Kidney (tissue), 14 donors: ENCODE results near the gene IRS2. TPM values are rescaled to one million over a fixed set of nuclear protein-coding genes. Genes with fewer than 3 reads are reported as not detected.

ENCODE experiments used
- DNase-seq, 5 donors: peaks; one replicate each; pipeline ENCODE4 v3.0.0-alpha.2; 2013 to 2020
- FAIRE-seq: peaks from 2 replicates; lab custom pipeline; 2012; peaks lifted over from hg19 to GRCh38; lab: Jason Lieb, UNC
- H3K27ac ChIP-seq, 2 donors: one replicate each; pipeline ENCODE4 v1.7.0; 2013; ENCODE audit warnings: low read depth in 2 of 2, low read length in 2 of 2, inconsistent platforms in 1 of 2
- H3K27me3 ChIP-seq: one replicate; pipeline ENCODE4 v1.7.1; 2013; ENCODE audit warnings: low read length, inconsistent platforms; ENCODE audit not compliant: control insufficient read depth, insufficient read depth
- H3K36me3 ChIP-seq, 3 donors: one replicate each; pipeline versions ENCODE4 v1.7.0 to v1.7.1; 2013; ENCODE audit warnings: low read length in 3 of 3, control low read depth in 1 of 3, inconsistent platforms in 1 of 3; ENCODE audit not compliant: insufficient read depth in 3 of 3, control insufficient read depth in 2 of 3
- H3K4me1 ChIP-seq, 3 donors: one replicate each; pipeline versions ENCODE4 v1.7.0 to v1.7.1; 2013; ENCODE audit warnings: low read length in 3 of 3, inconsistent platforms in 1 of 3, low read depth in 1 of 3; ENCODE audit not compliant: control insufficient read depth in 2 of 3, insufficient read depth in 2 of 3
- H3K4me3 ChIP-seq, 3 donors: one replicate each; pipeline versions ENCODE4 v1.7.0 to v1.8.1; 2013; ENCODE audit warnings: low read length in 3 of 3, control low read depth in 1 of 3, inconsistent platforms in 1 of 3
- H3K9ac ChIP-seq, 3 donors: one replicate each; pipeline versions ENCODE4 v1.7.0 to v1.7.1; 2013; ENCODE audit warnings: low read length in 3 of 3, control low read depth in 1 of 3, inconsistent platforms in 1 of 3
- H3K9me3 ChIP-seq, 3 donors: one replicate each; pipeline versions ENCODE4 v1.7.0 to v1.7.1; 2013; ENCODE audit warnings: low read length in 3 of 3, control low read depth in 1 of 3, inconsistent platforms in 1 of 3; ENCODE audit not compliant: control insufficient read depth in 2 of 3, insufficient read depth in 1 of 3
- intact Hi-C: fragments of 100-400 bp; cut with DNase I; formaldehyde crosslinking; loops from one replicate; pipeline ENCODE4 v1.11.1; 2022
- polyA plus RNA-seq: library from polyadenylated mRNA; stranded (reverse); fragments of 350-450 nt; fragmentation: Illumina TruSeq; extraction: RNeasy Lipid Tissue Mini Kit (QIAGEN cat#74804); gene quantifications from one replicate; pipeline ENCODE4 v1.2.3, GENCODE V29; 2014; ENCODE audit warnings: low read depth, low replicate concordance; ENCODE audit not compliant: insufficient read depth
- total RNA-seq: library from RNA; stranded (reverse); fragmentation: NEBNext Ultra II Directional; extraction: Animal tissue kit (Norgen Biotek cat#: 25700); gene quantifications from one replicate; pipeline ENCODE4 v1.2.1, GENCODE V29; 2021
- TF ChIP-seq, protein P1 (sequence below): IDR thresholded peaks from 3 replicates; pipeline ENCODE4 v1.5.1; 2012; ENCODE audit warnings: mild to moderate bottlenecking, moderate library complexity, borderline replicate concordance; ENCODE audit not compliant: insufficient read depth; ENCODE audit errors: extremely low read depth
- donor health status: control.
- donor health status: control.
- donor health status: control.
- donor health status: control.
- donor health status: control.
- donor health status: DM: yes; HTN: yes; CAD: no.
- donor health status: Normal renal cell carcinoma (clear cell type).

The IRS2 gene
- total and polyA plus RNA-seq, 2 donors from 2014 or later = 2.1 to 12.9 TPM

DNA sequence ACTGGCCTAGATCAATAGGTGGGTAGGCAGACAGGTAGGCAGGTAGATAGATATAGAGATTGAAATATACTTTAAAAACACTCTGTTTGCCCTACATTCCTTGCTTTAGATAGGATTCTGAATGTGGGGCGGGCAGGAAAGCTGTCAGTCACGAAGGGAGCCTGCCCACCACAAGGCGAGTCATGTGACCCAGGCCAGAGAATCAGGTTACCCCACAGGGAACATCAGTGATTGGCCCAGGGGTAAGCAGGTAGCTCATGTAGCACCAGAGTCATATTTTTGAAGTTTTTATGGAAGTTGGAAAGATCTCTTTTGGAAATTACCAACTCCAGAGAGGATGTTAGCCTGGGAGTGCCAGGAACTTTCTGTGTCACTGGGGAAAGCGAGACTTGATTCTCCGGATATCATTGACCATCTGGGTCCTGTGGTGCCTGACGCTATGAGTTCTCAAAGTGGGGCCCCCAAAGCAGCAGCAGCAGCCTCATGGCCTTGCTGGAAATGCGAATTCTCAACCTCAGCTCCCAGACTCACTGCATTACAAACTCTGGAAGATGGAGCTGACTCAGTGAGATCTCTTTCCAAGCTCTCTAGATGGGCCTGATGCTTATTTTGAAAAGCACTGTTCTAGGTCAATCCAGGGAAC lies 60.3 kb downstream of the IRS2 start:
- DNase-seq (no peak), FAIRE-seq (no peak)
- H3K36me3 ChIP-seq = no peaks in the 10 kb centered on the region
- peaks cover 2 to 16% (median 5%) of the 10 kb centered on the region in 3 donors for H3K4me1 ChIP-seq
- intact Hi-C loops = no loop called here
- H3K9me3 ChIP-seq = no peaks in the 10 kb centered on the region
- H3K27me3 ChIP-seq = no peaks in the 10 kb centered on the region
- TF ChIP-seq, protein P1, sequence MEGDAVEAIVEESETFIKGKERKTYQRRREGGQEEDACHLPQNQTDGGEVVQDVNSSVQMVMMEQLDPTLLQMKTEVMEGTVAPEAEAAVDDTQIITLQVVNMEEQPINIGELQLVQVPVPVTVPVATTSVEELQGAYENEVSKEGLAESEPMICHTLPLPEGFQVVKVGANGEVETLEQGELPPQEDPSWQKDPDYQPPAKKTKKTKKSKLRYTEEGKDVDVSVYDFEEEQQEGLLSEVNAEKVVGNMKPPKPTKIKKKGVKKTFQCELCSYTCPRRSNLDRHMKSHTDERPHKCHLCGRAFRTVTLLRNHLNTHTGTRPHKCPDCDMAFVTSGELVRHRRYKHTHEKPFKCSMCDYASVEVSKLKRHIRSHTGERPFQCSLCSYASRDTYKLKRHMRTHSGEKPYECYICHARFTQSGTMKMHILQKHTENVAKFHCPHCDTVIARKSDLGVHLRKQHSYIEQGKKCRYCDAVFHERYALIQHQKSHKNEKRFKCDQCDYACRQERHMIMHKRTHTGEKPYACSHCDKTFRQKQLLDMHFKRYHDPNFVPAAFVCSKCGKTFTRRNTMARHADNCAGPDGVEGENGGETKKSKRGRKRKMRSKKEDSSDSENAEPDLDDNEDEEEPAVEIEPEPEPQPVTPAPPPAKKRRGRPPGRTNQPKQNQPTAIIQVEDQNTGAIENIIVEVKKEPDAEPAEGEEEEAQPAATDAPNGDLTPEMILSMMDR = no peak
- H3K27ac ChIP-seq = no peak overlapping the region
- no peak overlapping the region for H3K9ac ChIP-seq
- H3K4me3 ChIP-seq = no peak overlapping the region

DNA sequence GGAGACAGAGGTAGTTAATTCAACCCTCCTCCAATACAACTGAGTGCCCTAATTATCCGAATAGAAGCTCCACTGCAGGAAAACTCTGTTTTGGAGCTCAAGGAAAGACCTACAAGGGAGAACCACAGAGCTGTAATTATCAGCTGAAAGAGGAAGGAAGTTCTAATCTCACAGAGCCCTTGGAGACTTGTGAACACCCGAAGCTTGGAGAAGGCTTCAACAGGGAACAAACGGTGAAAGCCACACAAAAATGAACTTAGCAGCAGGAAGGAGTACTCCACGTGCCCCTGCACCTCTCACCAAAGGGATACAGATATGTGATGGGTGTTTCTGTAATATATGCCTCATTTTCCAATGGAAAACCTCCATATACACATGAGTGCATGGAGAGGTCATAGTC lies 61.1 kb downstream of the IRS2 start:
- no peak overlapping the region for H3K27ac ChIP-seq
- TF ChIP-seq, protein P1 = no peak
- no peaks in the 10 kb centered on the region for H3K36me3 ChIP-seq
- no peak overlapping the region for H3K4me3 ChIP-seq
- intact Hi-C loops = no loop called here
- H3K9me3 ChIP-seq = no peaks in the 10 kb centered on the region
- H3K9ac ChIP-seq = no peak overlapping the region
- DNase-seq = no peak
- peaks cover 2 to 16% (median 5%) of the 10 kb centered on the region in 3 donors for H3K4me1 ChIP-seq
- FAIRE-seq = no peak
- H3K27me3 ChIP-seq = no peaks in the 10 kb centered on the region

DNA sequence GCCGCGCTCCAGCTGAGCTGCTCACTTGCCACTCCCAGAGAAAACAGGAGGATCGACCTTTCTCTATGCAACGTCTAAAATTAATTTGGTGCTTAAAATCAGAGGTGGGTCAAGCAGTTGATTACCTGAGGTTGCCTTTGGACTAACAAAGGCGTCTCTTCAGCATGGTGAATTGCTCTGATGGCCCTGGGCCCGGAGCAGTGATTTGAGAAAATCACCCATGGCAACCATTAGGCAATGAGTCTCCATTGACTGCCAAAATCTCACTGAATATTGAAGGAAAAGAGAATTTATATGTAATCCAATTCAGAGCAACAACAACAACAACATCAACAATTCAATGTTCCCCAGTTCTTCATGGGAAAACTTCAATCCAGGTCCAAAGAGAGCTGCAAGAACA lies 61.8 kb downstream of the IRS2 start:
- intact Hi-C loops = no loop called here
- Histone ChIP-seq H3K4me1 (peaks cover 2 to 12% (median 5%) of the 10 kb centered on the region in 3 donors), H3K9me3 (no peaks in the 10 kb centered on the region), H3K9ac (no peak overlapping the region), H3K4me3 (no peak overlapping the region), H3K27ac (no peak overlapping the region), H3K27me3 (no peaks in the 10 kb centered on the region), H3K36me3 (no peaks in the 10 kb centered on the region)
- DNase-seq = no peak
- TF ChIP-seq, protein P1 = no peak
- FAIRE-seq = no peak

DNA sequence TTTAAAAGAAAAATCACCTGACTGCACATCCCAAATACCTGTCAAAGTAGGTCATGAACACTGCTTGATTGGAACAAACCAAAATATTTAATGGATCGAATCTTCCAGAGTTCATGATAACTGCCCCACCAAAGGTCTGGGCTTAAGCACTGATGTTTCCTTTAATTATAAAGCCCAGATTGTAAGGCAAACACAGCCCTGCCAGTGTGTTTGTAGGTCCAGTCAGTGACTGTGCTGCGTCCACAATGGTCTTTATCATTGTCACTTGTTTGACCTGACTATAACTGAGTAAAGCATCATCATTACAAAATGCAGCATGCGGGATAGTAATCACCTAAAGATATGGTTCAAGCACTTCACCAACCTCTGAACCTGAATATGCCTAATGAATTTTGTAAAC lies 63.3 kb downstream of the IRS2 start:
- Histone ChIP-seq H3K27me3 (no peaks in the 10 kb centered on the region), H3K4me1 (peaks cover 0 to 1% (median 0%) of the 10 kb centered on the region in 3 donors), H3K4me3 (no peak overlapping the region), H3K36me3 (no peaks in the 10 kb centered on the region), H3K9me3 (no peaks in the 10 kb centered on the region), H3K27ac (no peak overlapping the region), H3K9ac (no peak overlapping the region)
- no peak for FAIRE-seq
- intact Hi-C loops = no loop called here
- DNase-seq = no peak
- TF ChIP-seq, protein P1 = no peak
